HG03139 (cell line): ENCODE results near the gene BLTP3B.
"Not testable (repeated sequence)": the region's sequence is repeated elsewhere in the genome, so short reads cannot be mapped to it uniquely, and the experiment has no call there.

Experiments
- ATAC-seq: cut with Tn5 transposase; IDR thresholded peaks from one replicate; pipeline ENCODE4 v1.9.1; 2021; ENCODE audit not compliant: unreplicated experiment

BLTP3B gene, protein sequence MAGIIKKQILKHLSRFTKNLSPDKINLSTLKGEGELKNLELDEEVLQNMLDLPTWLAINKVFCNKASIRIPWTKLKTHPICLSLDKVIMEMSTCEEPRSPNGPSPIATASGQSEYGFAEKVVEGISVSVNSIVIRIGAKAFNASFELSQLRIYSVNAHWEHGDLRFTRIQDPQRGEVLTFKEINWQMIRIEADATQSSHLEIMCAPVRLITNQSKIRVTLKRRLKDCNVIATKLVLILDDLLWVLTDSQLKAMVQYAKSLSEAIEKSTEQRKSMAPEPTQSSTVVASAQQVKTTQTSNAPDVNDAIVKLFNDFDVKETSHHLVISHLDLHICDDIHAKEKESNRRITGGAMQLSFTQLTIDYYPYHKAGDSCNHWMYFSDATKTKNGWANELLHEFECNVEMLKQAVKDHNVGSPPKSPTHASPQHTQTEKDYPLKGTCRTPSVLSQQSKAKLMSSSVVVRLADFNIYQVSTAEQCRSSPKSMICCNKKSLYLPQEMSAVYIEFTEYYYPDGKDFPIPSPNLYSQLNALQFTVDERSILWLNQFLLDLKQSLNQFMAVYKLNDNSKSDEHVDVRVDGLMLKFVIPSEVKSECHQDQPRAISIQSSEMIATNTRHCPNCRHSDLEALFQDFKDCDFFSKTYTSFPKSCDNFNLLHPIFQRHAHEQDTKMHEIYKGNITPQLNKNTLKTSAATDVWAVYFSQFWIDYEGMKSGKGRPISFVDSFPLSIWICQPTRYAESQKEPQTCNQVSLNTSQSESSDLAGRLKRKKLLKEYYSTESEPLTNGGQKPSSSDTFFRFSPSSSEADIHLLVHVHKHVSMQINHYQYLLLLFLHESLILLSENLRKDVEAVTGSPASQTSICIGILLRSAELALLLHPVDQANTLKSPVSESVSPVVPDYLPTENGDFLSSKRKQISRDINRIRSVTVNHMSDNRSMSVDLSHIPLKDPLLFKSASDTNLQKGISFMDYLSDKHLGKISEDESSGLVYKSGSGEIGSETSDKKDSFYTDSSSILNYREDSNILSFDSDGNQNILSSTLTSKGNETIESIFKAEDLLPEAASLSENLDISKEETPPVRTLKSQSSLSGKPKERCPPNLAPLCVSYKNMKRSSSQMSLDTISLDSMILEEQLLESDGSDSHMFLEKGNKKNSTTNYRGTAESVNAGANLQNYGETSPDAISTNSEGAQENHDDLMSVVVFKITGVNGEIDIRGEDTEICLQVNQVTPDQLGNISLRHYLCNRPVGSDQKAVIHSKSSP (N-terminal part only)

DNA sequence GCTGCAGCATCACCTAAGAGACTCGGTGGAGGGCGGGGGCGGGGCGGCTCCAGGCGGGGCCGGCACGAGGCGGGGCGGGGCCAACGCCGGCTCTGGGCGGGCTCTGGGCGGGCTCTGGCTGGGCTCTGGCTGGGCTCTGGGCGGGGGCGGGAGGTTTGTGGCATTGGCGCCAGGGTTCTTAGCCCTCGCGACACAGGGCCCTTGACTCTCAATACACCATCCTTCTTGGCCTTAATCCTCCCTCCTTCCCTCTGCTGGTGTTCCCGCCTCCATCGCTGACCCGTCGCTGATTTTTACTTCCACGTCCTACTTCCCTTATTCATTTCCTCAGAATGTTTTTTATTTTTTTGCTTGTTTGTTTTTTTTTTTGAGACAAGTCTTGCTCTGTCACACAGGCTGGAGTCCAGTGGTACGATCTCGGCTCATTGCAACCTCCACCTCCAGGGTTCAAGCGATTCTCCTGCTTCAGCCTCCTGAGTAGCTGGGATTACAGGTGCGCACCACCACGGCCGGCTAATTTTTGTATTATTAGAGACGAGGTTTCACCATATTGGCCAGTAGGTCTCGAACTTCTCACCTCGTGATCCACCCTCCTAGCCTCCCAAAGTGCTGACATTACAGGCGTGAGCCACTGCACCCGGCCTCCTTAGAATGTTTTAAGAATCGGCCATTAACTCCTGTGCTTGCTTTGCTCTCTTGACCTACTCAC, at the start of gene BLTP3B:
BLTP3B (minus strand) TSS at position 24 of the 709 bp plus-strand sequence. CDS start 239 bp downstream, outside the sequence.
- ATAC-seq, result peak; percentile 73

- no peak for ATAC-seq
Observed at GRCh38 chr12:100189636-100190394, 47.1 kb upstream of the BLTP3B start.

GRCh38 chr12:100188888-100189635, 46.4 kb upstream of the BLTP3B start:
- ATAC-seq, result not testable (repeated sequence)

GRCh38 chr12:100187857-100188519, 45.3 kb upstream of the BLTP3B start:
- no peak for ATAC-seq

DNA sequence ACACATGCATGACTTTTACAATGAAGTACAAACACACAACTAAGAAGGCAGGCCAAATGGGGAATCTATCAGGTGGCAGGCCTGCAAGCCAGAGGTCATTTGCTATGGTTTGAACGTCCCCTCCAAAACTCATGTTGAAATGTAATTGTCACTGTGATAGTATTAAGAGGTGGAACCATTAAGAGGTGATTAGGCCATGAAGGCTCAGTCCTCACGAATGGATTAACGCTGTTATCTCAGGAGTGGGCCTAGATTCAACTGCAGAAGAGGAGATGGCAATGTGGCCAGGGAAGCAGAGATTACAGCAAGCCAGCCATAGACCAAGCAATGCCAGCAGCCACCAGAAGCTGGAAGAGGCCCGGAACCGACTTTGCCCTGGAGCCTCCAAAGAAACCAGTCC, 44.4 kb upstream of the BLTP3B start:
- no peak for ATAC-seq

DNA sequence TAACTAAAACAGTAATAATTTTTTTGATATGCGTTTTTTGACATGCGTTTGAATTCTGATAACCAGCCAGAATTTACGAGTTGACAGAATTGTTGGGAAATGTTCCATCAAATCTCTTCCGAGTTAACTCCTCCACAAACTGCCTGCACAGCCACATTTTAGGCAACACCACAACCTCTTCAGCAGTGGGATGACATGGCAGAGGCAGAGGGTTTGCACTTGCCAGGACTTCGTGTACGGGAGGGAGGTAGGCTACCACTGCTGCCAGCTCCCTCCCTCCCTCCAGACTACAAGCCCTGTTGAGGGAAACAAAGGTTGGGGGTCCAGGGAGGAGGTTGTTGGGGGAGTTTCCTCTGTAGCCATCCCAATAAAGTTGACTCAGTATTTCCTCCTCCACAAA, 43.4 kb upstream of the BLTP3B start:
- no peak for ATAC-seq

- peak; percentile 84 for ATAC-seq
Observed at GRCh38 chr12:100185361-100185894, 42.8 kb upstream of the BLTP3B start.

DNA sequence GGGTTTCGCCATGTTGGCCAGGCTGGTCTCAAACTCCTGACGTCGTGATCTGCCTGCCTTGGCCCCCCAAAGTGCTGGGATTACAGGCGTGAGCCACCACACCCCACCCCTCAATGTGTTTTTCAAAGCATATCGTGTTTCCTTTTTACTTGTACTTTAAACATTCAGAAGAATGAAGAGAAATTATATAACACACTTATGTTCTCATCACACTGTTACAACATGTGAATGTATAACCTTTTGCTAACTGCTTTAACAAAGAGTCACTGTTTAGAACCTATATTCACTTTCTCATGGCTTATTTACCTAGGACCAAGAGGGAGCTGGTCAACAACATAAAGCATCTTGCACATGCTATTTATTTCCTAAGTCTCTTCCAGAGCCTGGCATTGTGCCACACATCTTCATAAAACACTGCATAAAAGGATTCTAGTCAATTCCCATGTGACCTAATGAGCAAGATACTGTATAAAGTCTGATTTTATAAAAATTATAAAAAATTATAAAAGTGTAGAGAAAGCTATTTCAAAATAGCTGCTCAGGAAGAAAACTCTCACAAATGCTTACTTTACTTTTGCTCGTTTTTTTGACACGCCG, 42.0 kb upstream of the BLTP3B start:
- no peak for ATAC-seq

DNA sequence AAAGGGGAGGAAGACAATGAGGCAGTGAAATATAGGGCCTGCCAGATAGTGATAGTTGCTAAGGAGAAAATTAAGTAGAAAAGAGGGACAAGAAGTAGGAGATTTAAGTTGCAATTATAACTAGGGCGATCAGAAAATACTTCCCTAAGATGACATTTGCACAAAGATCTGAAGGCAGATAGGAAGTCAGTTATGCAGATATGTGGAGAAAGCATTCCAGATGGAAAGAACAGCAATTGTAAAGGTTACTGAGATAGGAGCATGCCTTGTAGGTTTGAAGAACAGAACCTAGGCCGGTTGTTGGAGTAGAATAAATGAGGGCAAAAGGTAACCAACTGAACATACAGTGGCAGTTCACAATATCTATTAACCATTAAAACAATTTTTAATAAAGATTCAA, 36.6 kb upstream of the BLTP3B start:
- no peak for ATAC-seq

DNA sequence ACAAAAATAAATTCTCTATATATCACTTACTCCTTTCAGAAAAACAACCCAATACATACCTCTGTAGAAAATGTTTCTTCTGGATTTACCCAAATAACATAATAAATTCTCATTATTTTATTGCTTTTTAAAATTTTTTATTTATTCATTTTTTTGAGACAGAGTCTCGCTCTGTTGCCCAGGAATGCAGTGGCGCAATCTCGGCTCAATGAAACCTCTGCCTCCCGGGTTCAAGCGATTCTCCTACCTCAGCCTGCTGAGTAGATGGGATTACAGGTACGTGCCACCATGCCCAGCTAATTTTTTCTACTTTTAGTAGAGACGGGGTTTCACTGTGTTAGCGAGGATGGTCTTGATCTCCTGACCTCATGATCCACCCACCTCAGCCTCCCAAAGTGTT, 33.8 kb upstream of the BLTP3B start:
- ATAC-seq, result not testable (repeated sequence)

DNA sequence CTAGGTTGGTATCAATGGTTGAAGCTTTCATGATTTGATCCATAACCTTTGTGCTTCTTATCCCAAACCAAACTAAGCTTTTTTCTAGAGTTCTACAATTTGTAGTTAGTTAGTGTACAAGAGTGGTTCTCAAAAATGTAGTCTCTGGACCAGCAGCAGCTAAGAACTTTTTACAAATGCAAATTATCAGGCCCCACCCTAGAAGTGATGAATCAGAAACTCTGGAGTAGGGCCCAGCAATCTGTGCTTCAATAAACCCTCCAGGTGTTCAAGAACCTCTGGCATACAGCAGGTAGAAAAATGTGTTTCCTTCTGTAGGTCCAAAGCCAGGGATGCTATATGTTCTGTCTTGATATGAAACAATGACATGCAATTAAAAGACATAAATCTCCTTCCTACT, 31.8 kb upstream of the BLTP3B start:
- no peak for ATAC-seq

GRCh38 chr12:100173111-100173510, 30.4 kb upstream of the BLTP3B start:
- ATAC-seq, result no peak

DNA sequence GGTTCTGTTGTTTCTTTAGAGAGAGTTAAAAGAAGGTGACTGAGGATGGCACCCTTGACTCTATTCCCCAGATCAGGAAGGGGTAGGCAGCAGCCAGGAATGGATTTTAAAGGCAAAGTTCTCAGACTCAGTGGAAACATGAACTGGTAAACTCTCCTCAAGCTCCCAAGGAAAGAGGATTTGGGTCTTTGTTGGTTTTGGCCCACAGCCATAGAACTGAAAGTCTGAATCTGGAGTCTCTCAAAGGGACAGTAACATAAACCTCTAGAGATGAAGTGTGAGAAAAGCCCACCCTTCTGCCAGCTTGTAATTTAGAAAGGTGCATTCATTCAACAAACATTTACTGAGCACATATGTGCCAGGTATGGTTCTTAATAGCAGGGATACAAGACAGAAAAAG, 28.6 kb upstream of the BLTP3B start:
- ATAC-seq, result no peak

- ATAC-seq, result no peak
Observed at GRCh38 chr12:100170313-100170858, 27.7 kb upstream of the BLTP3B start.

DNA sequence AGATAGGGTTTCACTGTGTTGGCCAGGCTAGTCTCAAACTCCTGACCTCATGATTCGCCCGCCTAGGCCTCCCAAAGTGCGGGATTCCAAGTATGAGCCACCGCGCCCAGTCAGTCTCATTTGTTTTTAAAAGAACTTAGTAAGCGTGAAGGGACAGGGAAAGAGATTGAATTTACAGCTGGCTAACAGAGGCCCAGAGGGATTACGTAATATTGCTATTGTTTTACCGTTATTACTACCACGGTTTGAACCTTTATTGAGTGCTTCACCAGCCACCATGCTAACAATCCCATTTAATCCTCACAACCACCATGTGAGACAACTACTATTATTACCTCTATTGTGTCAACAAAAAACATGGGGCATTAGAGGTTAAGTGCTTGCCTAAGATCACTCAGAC, 26.7 kb upstream of the BLTP3B start:
- no peak for ATAC-seq

DNA sequence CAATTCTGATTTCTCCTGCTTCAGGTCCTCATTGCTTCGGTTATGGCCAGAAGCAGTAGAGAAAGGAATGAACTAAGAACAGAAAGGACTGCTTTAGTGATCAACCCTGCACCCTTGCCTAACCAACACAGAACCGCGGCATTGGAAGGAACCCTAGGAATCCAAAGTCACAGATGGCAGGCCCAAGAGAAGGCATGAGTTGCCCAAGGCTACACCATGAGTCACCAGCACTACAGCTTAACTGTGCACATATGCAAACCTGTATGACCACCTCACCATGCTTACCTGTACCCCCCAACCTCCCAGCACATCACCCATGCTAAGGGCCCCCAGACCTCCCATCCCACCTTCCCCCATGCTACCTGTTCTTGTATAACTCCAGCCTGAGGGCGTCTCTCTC, 25.9 kb upstream of the BLTP3B start:
- ATAC-seq, result no peak

DNA sequence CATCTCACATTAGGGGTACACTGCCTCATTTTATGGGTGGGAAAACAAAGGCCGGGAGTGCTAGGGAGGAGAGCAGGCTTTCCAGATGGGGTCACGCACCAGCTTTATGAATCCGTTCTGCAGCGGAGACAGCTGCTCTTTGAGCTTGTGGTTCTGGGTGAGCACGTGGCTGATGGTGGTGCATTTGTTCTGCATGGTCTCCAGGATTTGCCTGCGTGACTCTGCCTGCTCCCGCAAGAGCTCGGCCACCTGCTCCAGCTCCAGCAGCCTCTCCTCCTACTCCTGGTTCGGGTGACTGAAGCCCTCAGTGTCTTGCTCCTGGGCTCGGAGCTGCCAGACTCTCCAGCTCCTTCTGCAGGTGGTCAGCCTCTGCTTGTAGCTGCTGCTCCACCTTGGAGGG, 23.6 kb upstream of the BLTP3B start:
- no peak for ATAC-seq

- ATAC-seq, result no peak
Observed at GRCh38 chr12:100165356-100165755, 22.7 kb upstream of the BLTP3B start.
